GM19463 (cell line): ENCODE data around the gene CFAP52.
"Not testable (repeated sequence)": the region's sequence is repeated elsewhere in the genome, so short reads cannot be mapped to it uniquely, and the experiment has no call there.

Experiments used
- ATAC-seq: cut with Tn5 transposase; IDR thresholded peaks from one replicate; pipeline ENCODE4 v1.9.1; 2021; ENCODE audit warnings: mild to moderate bottlenecking, moderate library complexity; ENCODE audit not compliant: unreplicated experiment

CFAP52 gene

DNA sequence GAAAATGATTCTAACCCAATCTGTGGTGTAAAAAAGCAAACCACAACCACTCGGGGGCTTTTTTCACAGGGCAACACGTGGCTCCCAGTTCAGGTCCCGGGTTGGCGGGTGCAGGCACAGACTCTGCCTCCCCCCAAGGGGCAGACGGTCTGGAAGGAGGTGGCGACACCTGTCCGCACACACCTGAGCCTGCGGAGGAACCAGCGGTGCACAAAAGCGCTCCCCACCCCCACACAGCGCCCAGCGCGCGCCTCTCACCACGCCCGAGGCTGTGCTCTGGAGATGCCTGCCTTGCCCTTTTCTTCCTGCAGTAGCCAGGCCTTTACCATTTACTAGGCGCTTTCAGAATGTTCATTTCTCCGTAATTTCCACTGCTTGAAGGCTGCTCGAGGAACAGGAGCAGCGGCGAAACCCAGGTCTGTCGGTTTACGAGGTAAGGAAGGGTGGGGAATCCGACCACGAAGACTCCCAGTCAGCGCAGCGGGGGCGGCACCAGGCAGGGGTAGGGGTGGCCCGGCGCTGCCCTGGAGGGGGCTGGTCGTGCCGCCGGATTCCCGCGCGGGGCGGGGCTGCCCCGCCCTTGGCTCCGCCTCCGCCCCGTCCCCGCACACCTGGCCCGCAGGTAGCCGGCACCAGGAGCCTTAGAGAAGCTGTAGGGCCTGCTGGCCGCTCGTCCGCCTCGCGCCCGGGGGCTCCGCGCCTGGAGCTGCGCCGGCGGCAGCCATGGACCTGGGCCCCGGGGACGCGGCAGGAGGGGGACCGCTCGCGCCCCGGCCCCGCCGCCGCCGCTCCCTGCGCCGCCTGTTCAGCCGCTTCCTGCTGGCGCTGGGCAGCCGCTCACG is 68.7 kb downstream of the CFAP52 start, which contains the start of gene USP43:
Gene USP43 (plus strand): TSS at position 608 of the 842 bp plus-strand sequence. CDS start 116 bp downstream, at position 724.
- no peak for ATAC-seq

DNA sequence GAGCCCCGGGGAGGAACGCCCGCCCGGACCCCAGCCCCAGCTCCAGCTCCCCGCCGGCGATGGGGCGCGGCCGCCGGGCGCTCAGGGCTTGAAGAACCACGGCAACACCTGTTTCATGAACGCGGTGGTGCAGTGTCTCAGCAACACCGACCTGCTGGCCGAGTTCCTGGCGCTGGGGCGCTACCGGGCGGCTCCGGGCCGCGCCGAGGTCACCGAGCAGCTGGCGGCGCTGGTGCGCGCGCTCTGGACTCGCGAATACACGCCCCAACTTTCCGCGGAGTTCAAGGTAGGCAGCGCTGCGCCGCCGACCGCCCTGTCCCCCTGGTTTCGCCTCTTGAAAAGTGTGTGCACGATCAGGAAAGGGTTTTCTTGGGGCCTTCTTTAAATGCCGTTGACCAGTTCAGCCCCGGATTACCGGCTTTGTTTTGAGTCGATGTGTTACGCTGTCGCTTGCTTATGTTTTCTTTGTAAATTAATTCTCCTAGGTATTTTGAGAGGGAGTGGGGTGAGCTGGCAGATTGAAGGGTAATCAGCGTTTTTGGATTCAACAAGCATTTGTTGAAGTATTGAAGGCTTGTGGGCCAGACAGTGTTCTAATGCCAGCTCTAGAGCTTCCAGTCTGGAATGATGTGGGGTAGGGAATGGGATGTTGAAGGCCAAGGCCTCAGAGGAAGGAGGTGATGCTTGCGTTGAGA is 69.6 kb downstream of the CFAP52 start:
- ATAC-seq = no peak

DNA sequence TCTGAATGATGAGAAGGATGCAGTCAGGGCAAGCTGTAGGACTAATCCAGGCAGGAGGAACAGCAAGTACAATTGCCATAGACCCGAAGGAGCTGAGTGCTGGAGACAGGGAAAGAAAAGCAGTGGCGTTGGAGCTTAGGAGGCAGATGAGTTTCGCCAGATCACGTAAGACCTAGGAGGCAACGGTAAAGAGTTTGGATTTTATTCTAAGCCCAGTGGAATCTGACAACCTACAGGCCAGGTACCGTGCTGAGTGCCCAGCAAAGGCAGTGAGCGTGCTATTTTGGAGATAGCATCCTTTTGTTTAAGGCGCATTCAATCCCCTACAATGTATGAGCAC is 70.1 kb downstream of the CFAP52 start:
- no peak for ATAC-seq

DNA sequence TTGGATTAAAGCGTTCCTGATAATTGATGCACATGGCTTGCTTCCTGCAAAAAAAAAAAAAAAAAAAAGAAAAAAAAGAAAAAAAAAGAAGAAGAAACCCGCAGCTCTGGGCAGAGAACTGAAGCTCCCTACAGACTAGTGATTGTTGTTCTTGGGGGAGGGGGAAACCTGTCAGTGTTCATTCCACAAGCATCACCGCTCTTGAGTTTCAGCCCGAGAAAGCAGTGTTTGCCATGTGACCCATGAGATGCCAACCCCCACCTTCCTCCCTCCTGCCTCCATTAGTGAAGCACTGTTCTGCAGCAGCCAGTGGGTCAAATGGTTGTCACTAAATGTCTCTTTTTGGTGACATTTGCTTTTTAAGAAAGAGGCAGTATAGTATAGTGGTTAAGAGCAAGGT is 70.6 kb downstream of the CFAP52 start:
- ATAC-seq = no peak

DNA sequence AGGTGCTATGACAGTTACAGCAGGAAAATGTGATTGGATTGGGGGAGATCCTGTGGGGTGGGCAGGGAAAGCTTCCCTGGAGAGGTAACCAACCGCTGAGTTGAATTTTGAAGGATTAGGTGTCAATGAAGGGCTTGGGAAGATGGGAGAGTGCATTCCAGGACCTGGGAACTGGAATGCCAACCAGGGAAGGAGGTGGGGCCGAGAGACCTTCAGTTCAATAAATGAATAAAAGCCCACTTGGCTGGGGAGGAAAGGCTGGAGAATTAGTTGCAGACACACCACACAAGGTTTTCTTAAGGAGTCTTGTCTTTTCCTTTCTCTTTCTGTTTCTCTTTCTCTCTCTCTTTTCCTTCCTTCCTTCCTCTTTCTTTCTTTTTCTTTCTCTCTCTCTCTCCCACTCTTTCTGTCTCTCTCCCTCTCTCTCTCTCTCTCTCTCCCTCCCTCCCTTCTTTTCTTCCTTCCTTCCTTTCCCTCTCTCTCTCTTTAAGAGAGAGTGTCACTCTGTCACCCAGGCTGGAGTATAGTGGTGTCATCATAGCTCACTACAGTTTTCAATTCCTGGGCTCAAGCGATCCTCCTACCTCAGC is 72.2 kb downstream of the CFAP52 start:
- no peak for ATAC-seq

DNA sequence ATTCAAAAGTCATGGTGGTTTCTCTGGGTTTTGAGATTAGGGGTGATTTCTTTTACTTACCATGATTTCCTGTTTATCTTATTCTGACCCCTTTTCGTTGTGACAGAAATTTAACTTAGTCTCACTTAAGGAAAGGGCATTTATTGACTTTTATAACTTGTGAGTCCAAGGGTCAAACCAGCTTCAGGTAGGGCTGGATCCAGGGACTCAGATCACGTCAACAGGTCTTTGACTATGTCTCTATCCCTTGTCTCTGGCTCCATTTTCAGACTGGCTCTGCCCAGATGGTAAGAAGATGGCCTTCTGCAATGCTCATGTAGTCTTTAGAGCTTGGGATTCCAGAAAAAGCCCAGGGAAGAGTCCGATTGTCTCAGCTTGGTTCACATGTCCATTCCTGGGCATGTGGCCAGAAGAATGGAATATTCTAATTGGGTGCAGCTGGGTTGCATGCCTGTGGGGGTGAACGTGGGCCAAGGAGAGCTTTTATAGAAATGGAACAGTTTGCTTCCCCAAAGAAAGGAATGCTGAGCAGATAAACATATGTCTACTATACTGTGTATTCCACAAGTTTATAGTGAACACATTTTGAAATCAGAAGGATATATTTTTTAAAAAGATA is 82.3 kb downstream of the CFAP52 start:
- ATAC-seq = no peak

DNA sequence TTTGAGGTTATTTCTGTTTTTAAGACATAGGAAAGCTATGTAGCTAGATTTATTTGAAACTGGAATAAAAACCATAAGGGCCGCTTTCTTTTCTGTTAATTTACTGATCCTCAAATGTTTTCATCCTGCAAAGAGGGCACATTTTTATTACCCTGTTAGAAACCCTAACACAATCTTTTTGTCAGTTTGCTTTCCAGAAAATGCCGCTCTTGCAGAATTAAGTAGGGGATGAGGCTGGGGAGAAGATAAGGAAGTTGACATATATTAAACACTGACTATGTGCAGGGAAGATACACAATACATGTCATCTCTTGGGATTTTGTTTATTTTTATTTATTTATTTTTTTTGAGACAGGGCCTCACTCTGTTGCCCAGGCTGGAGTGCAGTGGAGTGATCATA is 84.6 kb downstream of the CFAP52 start:
- no peak for ATAC-seq

DNA sequence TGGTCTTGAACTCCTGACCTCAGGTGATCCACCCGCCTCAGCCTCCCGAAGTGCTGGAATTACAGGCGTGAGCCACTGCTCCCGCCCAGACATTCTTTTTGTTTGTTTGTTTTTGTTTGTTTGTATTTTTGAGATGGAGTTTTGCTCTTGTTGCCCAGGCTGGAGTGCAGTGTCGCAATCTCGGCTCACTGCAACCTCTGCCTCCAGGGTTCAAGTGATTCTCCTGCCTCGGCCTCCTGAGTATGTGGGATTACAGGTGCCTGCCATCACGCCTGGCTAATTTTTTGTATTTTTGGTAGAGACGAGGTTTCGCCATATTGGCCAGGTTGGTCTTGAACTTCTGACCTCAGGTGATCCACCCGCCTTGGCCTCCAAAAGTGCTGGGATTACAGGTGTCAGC is 87.1 kb downstream of the CFAP52 start:
- not testable (repeated sequence) for ATAC-seq

DNA sequence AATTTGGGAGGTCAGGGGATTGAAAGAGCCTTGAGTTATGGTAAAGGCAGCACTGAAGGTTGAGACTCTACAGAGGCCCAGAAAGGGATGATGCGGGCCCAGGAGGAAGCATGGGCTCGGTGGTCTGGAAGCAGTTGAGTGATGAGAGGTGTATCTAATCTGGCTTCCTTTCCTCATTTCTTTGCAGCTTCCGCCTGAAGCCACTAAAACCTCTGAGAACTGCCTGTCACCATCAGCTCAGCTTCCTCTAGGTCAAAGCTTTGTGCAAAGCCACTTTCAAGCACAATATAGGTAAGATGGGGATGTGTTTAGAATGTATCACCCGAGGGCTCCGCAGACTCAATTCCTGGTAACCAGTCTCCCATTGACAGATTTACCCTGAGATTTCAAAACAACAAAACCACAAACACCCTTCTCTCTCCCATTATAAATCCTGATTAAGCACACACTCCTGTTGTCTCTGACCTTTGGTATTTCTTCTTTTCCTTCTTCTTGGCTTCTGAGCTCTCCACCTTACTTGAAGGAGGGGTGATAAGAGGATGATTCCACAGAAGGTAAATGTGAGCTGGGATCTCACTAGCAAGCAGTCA is 90.1 kb downstream of the CFAP52 start:
- ATAC-seq = no peak

DNA sequence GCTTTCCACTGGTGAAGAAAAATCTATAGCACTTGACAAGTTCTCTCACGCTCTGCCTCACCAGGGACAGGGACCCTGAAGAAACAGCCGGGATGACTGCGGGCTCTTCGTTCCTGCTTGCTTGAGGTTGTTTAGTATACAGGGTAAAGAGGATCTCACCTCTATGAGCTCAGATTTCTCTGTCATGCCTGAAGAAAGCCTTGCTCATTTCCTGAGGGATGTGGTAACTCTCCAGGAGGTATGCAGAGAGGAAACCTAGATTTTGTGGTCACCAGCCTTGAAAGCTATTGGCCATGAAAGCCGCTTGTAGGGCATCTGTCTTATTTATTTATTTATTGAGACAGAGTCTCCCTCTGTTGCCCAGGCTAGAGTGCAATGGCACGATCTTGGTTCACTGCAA is 92.1 kb downstream of the CFAP52 start:
- no peak for ATAC-seq

DNA sequence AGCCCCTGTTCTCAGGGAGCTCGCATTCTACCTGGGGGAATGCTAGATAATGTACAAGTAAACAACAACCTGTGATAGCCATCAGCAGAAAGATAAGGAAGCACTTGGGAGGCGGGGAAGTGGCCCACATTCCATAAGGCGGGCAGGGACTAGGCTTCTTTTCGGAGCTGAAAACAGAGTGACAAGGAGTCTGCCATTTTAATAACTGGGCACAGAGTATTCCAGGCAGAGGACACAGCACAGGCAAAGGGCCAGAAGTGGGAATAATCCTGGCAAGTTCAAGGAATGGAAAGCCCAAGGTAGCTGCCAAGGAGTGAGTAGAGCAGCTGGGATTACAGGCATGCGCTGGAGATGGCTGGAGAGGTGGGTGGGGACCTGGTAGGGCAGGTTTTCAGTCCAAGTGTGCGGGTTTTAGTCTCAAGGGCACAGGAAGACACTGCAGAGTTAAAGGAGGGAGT is 93.1 kb downstream of the CFAP52 start:
- no peak for ATAC-seq

DNA sequence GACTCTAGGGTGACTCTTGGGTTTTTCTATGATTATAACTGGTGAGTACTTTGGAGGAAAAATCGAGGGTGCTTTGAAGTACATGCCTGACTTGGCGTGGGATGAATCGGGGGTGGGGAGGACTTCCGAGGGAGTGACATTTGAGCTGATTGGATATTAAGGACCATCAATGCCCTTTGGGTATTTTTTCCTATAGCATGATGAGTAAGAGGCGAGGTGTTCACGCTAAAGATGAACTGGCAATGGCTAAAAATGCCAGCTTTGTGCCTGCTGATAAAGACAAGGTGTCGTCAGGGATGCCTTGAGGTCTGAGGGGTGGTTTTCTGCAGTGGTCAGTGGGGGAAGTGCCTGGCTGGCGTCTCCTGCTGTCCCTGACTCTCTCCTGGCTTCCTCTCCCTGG is 94.2 kb downstream of the CFAP52 start:
- ATAC-seq = no peak

DNA sequence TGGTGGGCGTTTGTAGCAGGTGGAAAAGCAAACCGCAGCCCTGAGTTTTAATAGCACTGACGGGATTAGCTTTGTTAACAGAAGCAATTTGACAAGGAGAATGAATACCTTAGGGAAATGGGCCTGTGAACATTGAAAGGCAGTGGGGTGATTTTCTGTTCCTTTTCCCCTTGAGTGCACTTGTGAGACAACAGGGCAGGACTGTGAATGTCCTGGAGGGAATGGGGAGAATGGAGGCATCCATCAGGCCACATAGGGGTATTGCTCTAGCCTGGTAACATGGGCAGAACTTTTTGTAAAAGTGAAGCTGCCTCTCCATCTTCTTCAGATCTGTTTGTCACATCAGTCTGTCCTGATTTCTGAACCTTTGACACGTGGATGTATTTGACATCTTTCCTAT is 95.1 kb downstream of the CFAP52 start:
- no peak for ATAC-seq

DNA sequence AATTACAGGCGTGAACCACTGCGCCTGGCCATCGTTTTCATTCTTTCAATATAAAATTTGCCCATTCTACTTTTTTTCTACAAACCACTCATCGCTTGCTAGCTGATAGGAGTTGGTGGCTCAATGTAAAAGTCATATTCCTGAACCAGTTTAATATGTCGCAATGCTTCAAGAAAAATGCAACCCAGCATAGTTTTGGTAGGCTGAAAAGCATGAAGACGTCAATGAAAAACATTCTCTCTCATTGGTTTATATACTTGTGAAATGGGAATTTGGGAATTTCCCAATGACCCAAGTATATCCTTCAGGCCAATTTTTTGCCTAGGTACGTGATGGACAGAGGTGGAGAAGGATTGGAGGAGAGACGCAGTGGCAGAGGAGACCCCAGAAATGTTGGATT is 95.8 kb downstream of the CFAP52 start:
- no peak for ATAC-seq

DNA sequence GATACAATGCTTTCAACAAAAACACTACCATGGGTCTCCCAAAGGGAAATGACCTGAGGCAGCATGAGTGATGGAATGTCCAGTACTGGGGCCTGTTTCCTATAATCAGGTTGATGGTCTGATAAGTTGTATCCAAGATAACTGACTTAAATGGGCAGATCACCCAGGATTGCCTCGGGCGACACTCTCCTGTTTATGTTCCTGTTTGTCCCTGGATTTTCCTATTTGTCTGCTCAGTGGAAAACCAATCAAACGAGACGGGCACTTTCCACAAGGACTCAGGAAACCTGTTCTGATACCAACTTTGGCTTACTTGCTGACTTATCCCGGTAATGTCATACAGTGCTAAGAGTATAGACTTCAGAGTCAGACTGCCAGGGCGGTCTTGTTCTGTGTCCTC is 96.2 kb downstream of the CFAP52 start:
- no peak for ATAC-seq

DNA sequence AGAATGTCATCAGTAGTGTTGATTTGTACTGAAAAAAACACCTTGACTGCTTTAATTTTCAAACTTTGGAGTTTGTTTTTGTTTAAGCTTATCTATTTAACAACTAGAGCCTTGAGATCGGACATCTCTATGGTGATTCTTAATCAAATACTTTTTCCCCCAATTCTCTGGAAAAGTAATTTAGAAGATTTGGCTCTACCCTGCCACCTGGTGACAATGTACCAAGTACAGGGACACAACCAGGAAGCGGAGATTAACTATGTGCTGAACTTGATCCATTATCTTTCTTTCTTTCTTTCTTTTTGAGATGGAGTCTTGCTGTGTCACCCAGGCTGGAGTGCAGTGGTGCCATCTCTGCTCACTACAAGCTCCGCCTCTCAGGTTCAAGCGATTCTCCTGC is 99.6 kb downstream of the CFAP52 start:
- ATAC-seq = no peak

DNA sequence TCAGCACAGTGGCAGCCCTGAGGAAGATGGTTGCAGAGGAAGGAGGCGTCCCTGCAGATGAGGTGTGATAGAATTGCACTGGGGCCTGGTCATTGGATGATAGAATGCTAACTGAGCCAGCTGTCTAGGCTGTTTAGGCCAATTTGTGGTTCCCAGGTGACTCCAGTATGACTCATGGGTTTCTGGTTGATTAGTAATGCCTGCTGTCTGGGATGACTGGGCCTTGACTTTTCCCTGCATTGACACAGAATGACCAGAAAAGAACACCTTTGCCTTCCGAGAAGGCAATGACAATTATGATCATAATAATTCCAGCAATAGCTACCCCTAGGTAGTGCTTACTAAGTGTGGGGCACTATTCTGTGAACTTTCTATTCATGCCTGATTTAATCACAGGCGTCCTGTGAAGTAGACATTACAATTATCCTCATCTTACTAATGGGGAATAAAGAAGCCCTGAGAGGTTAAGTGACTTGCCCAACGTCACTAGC is 100.4 kb downstream of the CFAP52 start:
- ATAC-seq = peak; percentile 66

DNA sequence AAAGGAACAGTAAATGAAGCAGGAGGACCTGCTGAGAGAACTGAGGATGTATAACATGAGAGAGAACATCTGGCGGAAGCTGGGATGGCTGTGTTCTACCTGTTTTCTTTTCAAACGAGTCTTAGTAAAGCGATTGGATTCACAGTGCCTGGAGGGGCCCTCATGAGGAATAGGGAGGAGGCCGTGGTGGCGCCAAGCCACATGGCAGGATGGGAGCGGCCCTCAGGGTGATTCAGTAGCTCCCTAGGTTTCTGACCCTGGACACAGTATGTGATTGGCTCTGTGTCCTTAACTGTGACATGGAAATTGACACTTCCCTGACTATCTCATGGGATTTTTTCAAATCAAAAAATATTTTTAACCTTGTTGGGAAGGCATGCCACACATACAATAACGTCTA is 101.0 kb downstream of the CFAP52 start:
- no peak for ATAC-seq

DNA sequence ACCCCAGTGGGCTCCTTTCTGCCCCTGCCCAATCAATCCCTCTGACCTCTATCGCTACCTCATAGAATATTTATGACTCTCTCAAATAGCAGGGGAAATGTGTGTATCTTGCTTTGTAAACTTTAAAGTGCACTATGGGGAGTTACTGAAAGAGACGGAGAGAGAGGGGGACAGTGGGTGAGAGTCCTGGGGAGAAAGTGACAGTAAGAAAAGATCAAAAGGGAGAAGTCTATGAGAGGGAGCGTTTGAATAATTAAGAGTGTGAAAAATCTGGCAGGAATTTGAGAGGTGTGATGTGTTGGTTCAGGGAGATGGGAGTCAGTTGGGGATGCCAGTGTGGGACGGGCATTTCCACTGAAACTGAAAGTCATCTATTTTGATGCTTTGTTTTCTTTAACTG is 101.5 kb downstream of the CFAP52 start:
- no peak for ATAC-seq

DNA sequence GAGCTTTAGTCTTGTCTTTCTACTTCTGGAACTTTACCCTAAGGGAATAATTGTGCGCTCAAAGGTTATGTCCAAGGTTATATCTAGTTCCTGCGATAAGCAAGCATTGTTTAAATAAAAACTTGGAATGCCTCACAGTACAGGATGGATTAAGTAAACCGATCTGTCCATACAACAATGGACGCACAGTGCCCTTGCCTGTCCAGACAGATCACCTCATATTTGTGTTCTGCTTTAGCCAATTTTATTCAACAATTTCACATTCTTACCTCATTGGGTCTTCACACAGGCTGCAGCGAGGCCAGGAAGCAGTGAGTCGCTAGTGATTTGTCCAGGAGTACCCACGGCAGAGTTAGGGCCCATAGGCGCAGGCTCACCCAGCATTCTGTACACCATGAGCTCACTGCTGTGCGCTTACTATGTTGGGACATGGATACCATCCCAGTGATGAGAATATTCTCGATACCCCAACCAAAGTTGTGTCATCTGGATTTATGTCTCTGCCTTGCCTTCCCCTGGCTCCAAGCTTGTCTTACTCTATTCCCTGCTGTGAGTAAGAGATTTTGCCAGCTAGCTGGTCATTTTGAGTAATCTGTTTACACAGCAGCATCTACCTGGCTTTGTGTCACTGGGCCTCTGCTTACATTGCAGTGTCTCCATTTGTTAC is 108.6 kb downstream of the CFAP52 start:
- no peak for ATAC-seq
